ENCODE data around the gene SOX30.

DNA sequence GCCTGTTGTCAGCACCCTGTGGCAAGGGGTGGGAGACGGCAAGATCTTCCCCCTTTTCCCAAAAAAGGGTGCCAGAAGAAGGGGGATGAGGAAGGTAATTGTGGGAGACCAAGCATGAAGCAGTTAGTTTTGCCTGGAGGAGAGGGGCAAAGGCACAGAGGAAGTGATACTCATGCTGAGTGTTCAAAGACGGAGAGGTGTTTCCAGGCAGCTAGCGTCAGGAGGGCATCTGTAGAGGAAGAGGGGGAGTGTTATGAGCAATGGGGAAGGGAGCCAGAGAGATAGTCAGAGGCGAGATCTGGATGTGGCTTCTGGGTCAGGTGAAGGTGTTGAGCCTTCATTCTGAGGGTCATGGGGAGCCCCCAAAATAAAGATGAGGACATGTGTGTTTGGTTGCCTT, 49.7 kb downstream of the SOX30 start:
- TF ChIP-seq, protein P1, sequence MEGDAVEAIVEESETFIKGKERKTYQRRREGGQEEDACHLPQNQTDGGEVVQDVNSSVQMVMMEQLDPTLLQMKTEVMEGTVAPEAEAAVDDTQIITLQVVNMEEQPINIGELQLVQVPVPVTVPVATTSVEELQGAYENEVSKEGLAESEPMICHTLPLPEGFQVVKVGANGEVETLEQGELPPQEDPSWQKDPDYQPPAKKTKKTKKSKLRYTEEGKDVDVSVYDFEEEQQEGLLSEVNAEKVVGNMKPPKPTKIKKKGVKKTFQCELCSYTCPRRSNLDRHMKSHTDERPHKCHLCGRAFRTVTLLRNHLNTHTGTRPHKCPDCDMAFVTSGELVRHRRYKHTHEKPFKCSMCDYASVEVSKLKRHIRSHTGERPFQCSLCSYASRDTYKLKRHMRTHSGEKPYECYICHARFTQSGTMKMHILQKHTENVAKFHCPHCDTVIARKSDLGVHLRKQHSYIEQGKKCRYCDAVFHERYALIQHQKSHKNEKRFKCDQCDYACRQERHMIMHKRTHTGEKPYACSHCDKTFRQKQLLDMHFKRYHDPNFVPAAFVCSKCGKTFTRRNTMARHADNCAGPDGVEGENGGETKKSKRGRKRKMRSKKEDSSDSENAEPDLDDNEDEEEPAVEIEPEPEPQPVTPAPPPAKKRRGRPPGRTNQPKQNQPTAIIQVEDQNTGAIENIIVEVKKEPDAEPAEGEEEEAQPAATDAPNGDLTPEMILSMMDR (IDR thresholded peaks at IDR 0.05; ENCODE audit: poor library complexity), result no peak
- TF ChIP-seq EZH2 (IDR thresholded peaks at IDR 0.05; ENCODE audit: borderline replicate concordance), result no peak

Measured in hepatocyte (in vitro differentiated cells).